WTC11 (cell line): Measurements from ENCODE around the gene RAPGEF1. TPM values are rescaled to one million over a fixed set of nuclear protein-coding genes. Genes with fewer than 3 reads are reported as not detected.
A peak's percentile ranks its signal among the peaks of the same experiment; 100 is the strongest.

Experiments used
- ATAC-seq: fragments of 200-7000 bp; cut with Tn5 transposase; 2 replicates; pipeline ENCODE4 v1.10.0; 2021; ENCODE audit warnings: mild to moderate bottlenecking, moderate library complexity
- CTCF ChIA-PET: fragments of 300-600 bp; sonication (Branson Sonifier 250); formaldehyde crosslinking; loops from one replicate; lab custom pipeline; 2021; ENCODE audit warnings: antibody characterized with exemption; lab: Charles Lee
- POLR2A ChIA-PET: fragments of 350-600 bp; sonication (Branson Sonifier 250); formaldehyde crosslinking; loops from one replicate; lab custom pipeline; 2021; ENCODE audit warnings: antibody characterized with exemption; lab: Charles Lee
- DNase-seq: peaks from one replicate; pipeline ENCODE4 v3.0.0; 2021; ENCODE audit warnings: low spot score
- H3K27ac Mint-ChIP-seq: 2 replicates; pipeline ENCODE4 v1.8.0; 2021; ENCODE audit warnings: mixed read lengths
- H3K27me3 Mint-ChIP-seq: 2 replicates; pipeline ENCODE4 v1.8.0; 2021; ENCODE audit warnings: low read depth, mild to moderate bottlenecking, moderate library complexity, mixed read lengths
- H3K36me3 Mint-ChIP-seq: 2 replicates; pipeline ENCODE4 v1.8.0; 2021; ENCODE audit warnings: mixed read lengths
- H3K4me1 Mint-ChIP-seq: 2 replicates; pipeline ENCODE4 v1.8.0; 2022; ENCODE audit warnings: mixed read lengths
- H3K4me3 Mint-ChIP-seq: 2 replicates; pipeline ENCODE4 v1.8.0; 2021; ENCODE audit warnings: mild to moderate bottlenecking, moderate library complexity, mixed read lengths
- H3K9me3 Mint-ChIP-seq: 2 replicates; pipeline ENCODE4 v1.8.0; 2021; ENCODE audit warnings: mixed read lengths
- ATF3 ChIP-seq: sonication (generic); formaldehyde crosslinking; conservative IDR thresholded peaks from 2 replicates; pipeline ENCODE4 v1.8.1; 2022; ENCODE audit warnings: mild to moderate bottlenecking, missing genetic modification reagents
- ATF6 ChIP-seq: sonication (generic); formaldehyde crosslinking; IDR thresholded peaks from 2 replicates; pipeline ENCODE4 v1.8.1; 2023; ENCODE audit warnings: mild to moderate bottlenecking, missing genetic modification reagents
- CREM ChIP-seq: sonication (generic); formaldehyde crosslinking; IDR thresholded peaks from 2 replicates; pipeline ENCODE4 v1.8.1; 2022; ENCODE audit warnings: mild to moderate bottlenecking, missing genetic modification reagents, moderate library complexity
- ELF4 ChIP-seq: sonication (generic); formaldehyde crosslinking; IDR thresholded peaks from 2 replicates; pipeline ENCODE4 v1.8.1; 2022; ENCODE audit warnings: low read depth, mild to moderate bottlenecking, moderate library complexity, missing genetic modification reagents
- EMX1 ChIP-seq: fragments of 250-450 bp; sonication (Bioruptor Pico); IDR thresholded peaks from 2 replicates; pipeline ENCODE4 v1.8.0; 2021; ENCODE audit warnings: mild to moderate bottlenecking
- FOXK1 ChIP-seq: sonication (generic); formaldehyde crosslinking; IDR thresholded peaks from 2 replicates; pipeline ENCODE4 v1.8.0; 2022; ENCODE audit warnings: mild to moderate bottlenecking, moderate library complexity, missing genetic modification reagents
- FOXP1 ChIP-seq: sonication (generic); formaldehyde crosslinking; IDR thresholded peaks from 2 replicates; pipeline ENCODE4 v1.8.0; 2022; ENCODE audit warnings: missing genetic modification reagents, mild to moderate bottlenecking, moderate library complexity, borderline replicate concordance
- KAT7 ChIP-seq: sonication (generic); formaldehyde crosslinking; IDR thresholded peaks from 2 replicates; pipeline ENCODE4 v1.8.1; 2023; ENCODE audit warnings: missing genetic modification reagents, mild to moderate bottlenecking, borderline replicate concordance
- MAX ChIP-seq: sonication (generic); formaldehyde crosslinking; IDR thresholded peaks from 2 replicates; pipeline ENCODE4 v1.8.0; 2022; ENCODE audit warnings: mild to moderate bottlenecking, missing genetic modification reagents
- MYBL2 ChIP-seq: sonication (generic); formaldehyde crosslinking; IDR thresholded peaks from 2 replicates; pipeline ENCODE4 v1.8.1; 2023; ENCODE audit warnings: mild to moderate bottlenecking, moderate library complexity, missing genetic modification reagents
- NFATC4 ChIP-seq: fragments of 250-450 bp; sonication (Bioruptor Pico); IDR thresholded peaks from 2 replicates; pipeline ENCODE4 v1.9.0; 2021; ENCODE audit warnings: mild to moderate bottlenecking
- NFE2L1 ChIP-seq: sonication (generic); formaldehyde crosslinking; IDR thresholded peaks from 2 replicates; pipeline ENCODE4 v1.8.1; 2023; ENCODE audit warnings: missing genetic modification reagents
- PRDM15 ChIP-seq: sonication (generic); formaldehyde crosslinking; IDR thresholded peaks from 2 replicates; pipeline ENCODE4 v1.8.0; 2022; ENCODE audit warnings: missing genetic modification reagents
- PRRX2 ChIP-seq: fragments of 250-450 bp; sonication (Bioruptor Pico); IDR thresholded peaks from 2 replicates; pipeline ENCODE4 v1.8.0; 2021; ENCODE audit warnings: mild to moderate bottlenecking
- RELA ChIP-seq: sonication (generic); formaldehyde crosslinking; IDR thresholded peaks from 2 replicates; pipeline ENCODE4 v1.8.1; 2022; ENCODE audit warnings: missing genetic modification reagents, mild to moderate bottlenecking, borderline replicate concordance
- SMAD4 ChIP-seq: sonication (generic); formaldehyde crosslinking; IDR thresholded peaks from 2 replicates; pipeline ENCODE4 v1.8.0; 2022; ENCODE audit warnings: mild to moderate bottlenecking, missing genetic modification reagents
- TP53 ChIP-seq: sonication (generic); formaldehyde crosslinking; IDR thresholded peaks from 2 replicates; pipeline ENCODE4 v1.8.1; 2023; ENCODE audit warnings: mild to moderate bottlenecking, missing genetic modification reagents
- USF2 ChIP-seq: sonication (generic); formaldehyde crosslinking; IDR thresholded peaks from 2 replicates; pipeline ENCODE4 v1.8.1; 2023; ENCODE audit warnings: mild to moderate bottlenecking, missing genetic modification reagents, moderate library complexity
- ZNF396 ChIP-seq: fragments of 250-450 bp; sonication (Bioruptor Pico); IDR thresholded peaks from 2 replicates; pipeline ENCODE4 v1.8.0; 2021; ENCODE audit warnings: mild to moderate bottlenecking, moderate library complexity, borderline replicate concordance
- ZNF416 ChIP-seq: fragments of 250-450 bp; sonication (Bioruptor Pico); IDR thresholded peaks from 2 replicates; pipeline ENCODE4 v1.9.0; 2021; ENCODE audit warnings: mild to moderate bottlenecking, inconsistent platforms
- total RNA-seq: library from RNA; stranded (reverse); gene quantifications from 3 replicates; pipeline ENCODE4 v1.2.3, GENCODE V29; 2021
- TF ChIP-seq, protein P1 (sequence below): sonication (generic); formaldehyde crosslinking; IDR thresholded peaks from 2 replicates; pipeline ENCODE4 v1.8.0; 2022; ENCODE audit warnings: mild to moderate bottlenecking, missing genetic modification reagents
- TF ChIP-seq, protein P2 (sequence below): sonication (generic); formaldehyde crosslinking; IDR thresholded peaks from 2 replicates; pipeline ENCODE4 v1.8.1; 2022; ENCODE audit warnings: low read depth, mild to moderate bottlenecking, moderate library complexity, missing genetic modification reagents, borderline replicate concordance

RAPGEF1 gene
- total RNA-seq, 1 experiment from 2014 or later, result 66.2 TPM

DNA sequence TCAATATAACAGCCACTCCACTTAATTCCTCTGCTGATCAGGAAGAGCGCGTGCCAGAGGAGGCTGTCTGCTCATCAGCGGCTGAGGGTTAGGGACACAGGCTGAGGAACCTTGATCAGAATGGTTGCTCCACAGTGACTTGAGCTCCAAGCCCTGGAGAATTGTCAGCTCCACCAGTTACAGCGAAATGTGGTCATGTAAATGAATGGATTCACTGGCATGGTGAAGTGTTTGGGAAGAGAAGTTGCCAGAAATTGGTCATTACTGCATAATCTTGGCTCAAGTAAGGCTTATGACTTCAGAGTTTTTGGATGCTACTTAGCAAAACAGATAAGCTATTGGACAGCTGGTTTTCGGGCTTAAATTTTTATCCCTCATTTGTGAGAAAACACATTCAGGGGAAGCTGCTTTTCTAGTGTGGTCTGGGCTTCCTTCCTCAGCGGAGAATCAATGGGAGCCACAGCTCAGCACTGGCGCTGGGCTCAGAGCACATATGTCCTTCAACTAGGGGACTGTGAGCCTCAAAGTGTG is 129.6 kb downstream of the RAPGEF1 start:
- POLR2A ChIA-PET, result no interaction called here
- H3K9me3 Mint-ChIP-seq, result no peaks in the 10 kb centered on the region
- ATAC-seq (no peak), DNase-seq (no peak)
- no peaks in the 10 kb centered on the region for H3K27me3 Mint-ChIP-seq
- H3K36me3 Mint-ChIP-seq, result peaks cover 7% of the 10 kb centered on the region; the same call in 1 of the 2 replicates
- TF ChIP-seq KAT7 (CRISPR knock-in tag) (no peak), FOXK1 (no peak), NFE2L1 (CRISPR knock-in tag) (no peak), ZNF416 (CRISPR knock-in tag) (no peak), NFATC4 (CRISPR knock-in tag) (no peak), ATF6 (CRISPR knock-in tag) (no peak), ATF3 (no peak), TP53 (no peak), SMAD4 (CRISPR knock-in tag) (no peak), RELA (no peak), MAX (no peak), FOXP1 (no peak), CREM (no peak)
- TF ChIP-seq, protein P1, sequence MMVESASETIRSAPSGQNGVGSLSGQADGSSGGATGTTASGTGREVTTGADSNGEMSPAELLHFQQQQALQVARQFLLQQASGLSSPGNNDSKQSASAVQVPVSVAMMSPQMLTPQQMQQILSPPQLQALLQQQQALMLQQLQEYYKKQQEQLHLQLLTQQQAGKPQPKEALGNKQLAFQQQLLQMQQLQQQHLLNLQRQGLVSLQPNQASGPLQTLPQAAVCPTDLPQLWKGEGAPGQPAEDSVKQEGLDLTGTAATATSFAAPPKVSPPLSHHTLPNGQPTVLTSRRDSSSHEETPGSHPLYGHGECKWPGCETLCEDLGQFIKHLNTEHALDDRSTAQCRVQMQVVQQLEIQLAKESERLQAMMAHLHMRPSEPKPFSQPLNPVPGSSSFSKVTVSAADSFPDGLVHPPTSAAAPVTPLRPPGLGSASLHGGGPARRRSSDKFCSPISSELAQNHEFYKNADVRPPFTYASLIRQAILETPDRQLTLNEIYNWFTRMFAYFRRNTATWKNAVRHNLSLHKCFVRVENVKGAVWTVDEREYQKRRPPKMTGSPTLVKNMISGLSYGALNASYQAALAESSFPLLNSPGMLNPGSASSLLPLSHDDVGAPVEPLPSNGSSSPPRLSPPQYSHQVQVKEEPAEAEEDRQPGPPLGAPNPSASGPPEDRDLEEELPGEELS (CRISPR knock-in tag), result no peak
- TF ChIP-seq, protein P2, sequence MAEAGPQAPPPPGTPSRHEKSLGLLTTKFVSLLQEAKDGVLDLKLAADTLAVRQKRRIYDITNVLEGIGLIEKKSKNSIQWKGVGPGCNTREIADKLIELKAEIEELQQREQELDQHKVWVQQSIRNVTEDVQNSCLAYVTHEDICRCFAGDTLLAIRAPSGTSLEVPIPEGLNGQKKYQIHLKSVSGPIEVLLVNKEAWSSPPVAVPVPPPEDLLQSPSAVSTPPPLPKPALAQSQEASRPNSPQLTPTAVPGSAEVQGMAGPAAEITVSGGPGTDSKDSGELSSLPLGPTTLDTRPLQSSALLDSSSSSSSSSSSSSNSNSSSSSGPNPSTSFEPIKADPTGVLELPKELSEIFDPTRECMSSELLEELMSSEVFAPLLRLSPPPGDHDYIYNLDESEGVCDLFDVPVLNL, result no peak
- H3K27ac Mint-ChIP-seq, result peak overlapping the region; percentile 63; the same call in 1 of the 2 replicates
- CTCF ChIA-PET, result interaction anchor here (1.1 to 2.2 kb wide), 4 partner anchors 12 to 129 kb away, joined by 3 to 10 read pairs (median 6); no protein-coding TSS in a partner anchor
- H3K4me1 Mint-ChIP-seq, result peaks cover 23% of the 10 kb centered on the region
- H3K4me3 Mint-ChIP-seq, result no peak overlapping the region

DNA sequence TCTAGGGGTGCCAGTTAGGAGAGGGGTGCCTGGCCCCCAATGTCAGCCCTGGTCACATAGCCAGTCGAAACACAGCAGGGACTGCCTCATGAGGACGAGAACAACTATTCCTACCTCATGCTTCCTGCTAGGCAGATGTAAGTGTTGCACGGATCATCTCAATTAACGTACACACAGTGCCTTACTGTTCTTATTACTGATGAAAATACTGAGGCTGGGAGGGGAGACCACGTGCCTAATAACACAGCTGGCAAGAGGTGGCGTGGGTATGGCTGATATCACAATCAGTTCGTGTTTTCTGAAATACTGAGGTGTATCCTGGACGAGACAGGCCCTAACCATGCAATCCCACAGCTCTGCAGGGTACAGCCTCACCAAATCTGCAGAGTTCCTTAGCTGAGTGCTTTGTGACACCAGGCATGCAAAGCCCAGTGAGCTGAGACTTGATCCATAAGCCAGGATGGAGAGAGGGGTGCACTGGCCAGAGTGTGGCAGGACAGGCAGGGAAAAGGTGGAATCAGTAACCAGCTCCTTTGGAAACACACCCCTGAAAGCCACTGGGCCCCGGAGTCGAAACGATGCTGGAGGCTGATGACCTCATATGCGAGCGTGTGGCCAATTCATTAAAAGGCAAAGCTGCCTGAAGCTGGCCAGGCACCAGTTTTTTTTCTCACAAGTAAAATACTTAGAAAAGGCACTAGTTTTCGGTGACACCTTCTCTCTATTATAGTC is 130.6 kb downstream of the RAPGEF1 start:
- ChIA-PET CTCF (interaction anchor here (0.6 to 2.2 kb wide), 12 partner anchors 13 to 644 kb away, joined by 3 to 10 read pairs (median 3); no protein-coding TSS in a partner anchor), POLR2A (no interaction called here)
- DNase-seq (no peak), ATAC-seq (no peak)
- Mint-ChIP-seq H3K4me3 (no peak overlapping the region), H3K27ac (peak overlapping the region; percentile 62), H3K4me1 (peaks cover 23% of the 10 kb centered on the region), H3K9me3 (no peaks in the 10 kb centered on the region), H3K27me3 (no peaks in the 10 kb centered on the region), H3K36me3 (peaks cover 4% of the 10 kb centered on the region; the same call in 1 of the 2 replicates)
- TF ChIP-seq PRDM15, result no peak
- no peak for TF ChIP-seq PRRX2 (CRISPR knock-in tag)
- TF ChIP-seq ZNF396 (CRISPR knock-in tag), result no peak
- no peak for TF ChIP-seq EMX1 (CRISPR knock-in tag)
- no peak for TF ChIP-seq ELF4 (CRISPR knock-in tag)
- TF ChIP-seq USF2 (CRISPR knock-in tag), result no peak
- no peak for TF ChIP-seq MYBL2 (CRISPR knock-in tag)
- TF ChIP-seq, protein P1 (CRISPR knock-in tag), result no peak
- TF ChIP-seq TP53, result no peak
